HepG2 (cell line): ENCODE measurements around the gene ARHGEF11. TPM values are rescaled to one million over a fixed set of nuclear protein-coding genes. Genes with fewer than 3 reads are reported as not detected.

Experiments used
- ATAC-seq: fragments of 200-7000 bp; cut with Tn5 transposase; 3 replicates; pipeline ENCODE4 v1.9.1; 2020; ENCODE audit warnings: mild to moderate bottlenecking, moderate library complexity
- BruUV-seq: library from RNA; stranded (reverse); fragments of 400-500 nt; replicated peaks from 2 replicates; lab custom pipeline; 2021; lab: Mats Ljungman, UMichigan
- CTCF ChIA-PET: fragments of 300-600 bp; formaldehyde crosslinking; extraction: SDS; loops from one replicate; lab custom pipeline; 2021; ENCODE audit warnings: low total read pairs, inconsistent platforms, low intra/inter-chr PET ratio; lab: Yijun Ruan, JAX
- POLR2A ChIA-PET: fragments of 350-600 bp; sonication (Branson Sonifier 250); formaldehyde crosslinking; loops from one replicate; lab custom pipeline; 2020; ENCODE audit warnings: antibody characterized with exemption, inconsistent platforms; lab: Yijun Ruan, JAX
- DNase-seq: peaks from one replicate; pipeline ENCODE4 v3.0.0-alpha.2; 2015; ENCODE audit warnings: low spot score
- FAIRE-seq: peaks from 3 replicates; lab custom pipeline; 2011; peaks lifted over from hg19 to GRCh38; lab: Jason Lieb, UNC
- H2AFZ ChIP-seq: one replicate; pipeline ENCODE4 v1.6.1; 2011; ENCODE audit warnings: low read length, inconsistent platforms
- H3K27ac ChIP-seq: fragments of 300-600 bp; 3 replicates; pipeline ENCODE4 v1.8.0; 2011; ENCODE audit warnings: mixed run types, mild to moderate bottlenecking, mixed read lengths, low read length, inconsistent platforms; ENCODE audit not compliant: insufficient read depth; ENCODE audit errors: extremely low read length
- H3K27me3 ChIP-seq, 2 experiments: fragments of 200-600 bp in 1 of 2; 2 replicates in 1 of 2; 3 replicates in 1 of 2; pipeline versions ENCODE4 v1.6.0 to v1.8.0; 2011; ENCODE audit warnings: low read length in 2 of 2, mild to moderate bottlenecking in 2 of 2, moderate library complexity in 2 of 2, inconsistent platforms in 1 of 2; ENCODE audit not compliant: insufficient read depth in 2 of 2, control insufficient read depth in 1 of 2
- H3K36me3 ChIP-seq, 2 experiments: fragments of 200-600 bp in 1 of 2; replicated peaks in 1 of 2; 2 replicates in 1 of 2; 3 replicates in 1 of 2; pipeline versions ENCODE4 v1.5.1 to v1.8.0; 2011; ENCODE audit warnings: low read length in 2 of 2, inconsistent platforms in 1 of 2; ENCODE audit not compliant: insufficient read depth in 2 of 2, control insufficient read depth in 1 of 2
- H3K4me1 ChIP-seq: 2 replicates; pipeline ENCODE4 v1.5.1; 2012; ENCODE audit warnings: low read length, inconsistent platforms; ENCODE audit not compliant: insufficient read depth
- H3K4me2 ChIP-seq: 2 replicates; pipeline ENCODE4 v1.6.0; 2011; ENCODE audit warnings: low read depth, low read length, inconsistent platforms
- H3K4me3 ChIP-seq, 3 experiments: fragments of 200-600 bp in 1 of 3; sonication (generic), shearing (Covaris generic) in 1 of 3; replicated peaks in 1 of 3; 2 replicates each; pipeline ENCODE4 v1.5.1; 2011 to 2016; ENCODE audit warnings: low read length in 3 of 3, inconsistent platforms in 2 of 3, low read depth in 2 of 3, mild to moderate bottlenecking in 2 of 3, control low read depth in 1 of 3, mixed read lengths in 1 of 3; ENCODE audit not compliant: insufficient read depth in 1 of 3
- H3K79me2 ChIP-seq: one replicate; pipeline ENCODE4 v1.6.1; 2011; ENCODE audit warnings: low read length, inconsistent platforms; ENCODE audit not compliant: insufficient read depth
- H3K9ac ChIP-seq: 2 replicates; pipeline ENCODE4 v1.6.0; 2011; ENCODE audit warnings: mild to moderate bottlenecking, low read depth, low read length, inconsistent platforms; ENCODE audit not compliant: insufficient read depth
- H3K9me3 ChIP-seq: 2 replicates; pipeline ENCODE4 v1.5.1; 2012; ENCODE audit warnings: mild to moderate bottlenecking, low read length
- H4K20me1 ChIP-seq: 2 replicates; pipeline ENCODE4 v1.6.0; 2011; ENCODE audit warnings: inconsistent platforms, mild to moderate bottlenecking, low read length, moderate library complexity; ENCODE audit not compliant: insufficient read depth
- EHMT2 ChIP-seq: fragments of 200-600 bp; sonication (generic); IDR thresholded peaks from 2 replicates; pipeline ENCODE4 v1.7.0; 2017; ENCODE audit warnings: antibody characterized with exemption, low read depth, low read length, borderline replicate concordance
- KAT2B ChIP-seq: fragments of 150-350 bp; IDR thresholded peaks from 2 replicates; pipeline ENCODE4 v1.6.1; 2014; ENCODE audit warnings: low read depth, low read length, borderline replicate concordance
- MIER3 ChIP-seq: IDR thresholded peaks from 2 replicates; pipeline ENCODE4 v1.6.1; 2016; ENCODE audit warnings: missing compliant biosample characterization, borderline replicate concordance
- MTF1 ChIP-seq: sonication (generic); formaldehyde crosslinking; IDR thresholded peaks from 2 replicates; pipeline ENCODE4 v1.5.0; 2020; ENCODE audit warnings: missing genetic modification reagents
- SIN3B ChIP-seq: fragments of 150-350 bp; IDR thresholded peaks from 2 replicates; pipeline ENCODE4 v1.6.1; 2014; ENCODE audit warnings: low read length
- SKI ChIP-seq: fragments of 450-650 bp; IDR thresholded peaks from one replicate; pipeline ENCODE4 v1.6.1; 2018; ENCODE audit warnings: mild to moderate bottlenecking; ENCODE audit not compliant: partially characterized antibody
- SPEN ChIP-seq: sonication (generic); formaldehyde crosslinking; IDR thresholded peaks from 2 replicates; pipeline ENCODE4 v1.5.1; 2020; ENCODE audit warnings: low read depth, mild to moderate bottlenecking, missing genetic modification reagents
- ZMAT3 ChIP-seq: sonication (generic); formaldehyde crosslinking; conservative IDR thresholded peaks from 2 replicates; pipeline ENCODE4 v1.7.0; 2021; ENCODE audit warnings: missing genetic modification reagents
- ZMYM3 ChIP-seq: sonication (generic); formaldehyde crosslinking; IDR thresholded peaks from 2 replicates; pipeline ENCODE4 v1.5.1; 2020; ENCODE audit warnings: mild to moderate bottlenecking, missing genetic modification reagents
- ZNF18 ChIP-seq: sonication (generic); formaldehyde crosslinking; IDR thresholded peaks from 2 replicates; pipeline ENCODE4 v1.8.0; 2022; ENCODE audit warnings: mild to moderate bottlenecking, missing genetic modification reagents; ENCODE audit not compliant: insufficient replicate concordance
- ZNF253 ChIP-seq: sonication (generic); formaldehyde crosslinking; IDR thresholded peaks from 2 replicates; pipeline ENCODE4 v1.8.0; 2022; ENCODE audit warnings: mild to moderate bottlenecking, missing genetic modification reagents, borderline replicate concordance
- ZNF616 ChIP-seq: sonication (generic); formaldehyde crosslinking; IDR thresholded peaks from 2 replicates; pipeline ENCODE4 v1.5.0; 2020; ENCODE audit warnings: low read depth, mild to moderate bottlenecking, missing genetic modification reagents
- ZNF629 ChIP-seq: sonication (generic); formaldehyde crosslinking; conservative IDR thresholded peaks from 2 replicates; pipeline ENCODE4 v1.5.0; 2020; ENCODE audit warnings: missing genetic modification reagents
- ZNF773 ChIP-seq: sonication (generic); formaldehyde crosslinking; IDR thresholded peaks from 2 replicates; pipeline ENCODE4 v1.4.0; 2020; ENCODE audit warnings: missing genetic modification reagents, borderline replicate concordance
- WGBS: methylation state at CpG from one replicate; pipeline ENCODE4 v1.1.6; 2017; ENCODE audit warnings: low lambda C conversion rate; 5-methylcytosine and 5-hydroxymethylcytosine counted together
- in situ Hi-C: cut with HindIII; loops from 2 replicates; pipeline ENCODE4 v1.10.0; 2017; ENCODE audit warnings: low pct_unique_long_range_greater_than_20kb; ENCODE audit not compliant: extremely low pct_ligation_motif_present
- intact Hi-C: fragments of 100-400 bp; cut with micrococcal nuclease; formaldehyde crosslinking; loops from one replicate; pipeline ENCODE4 v1.10.0; 2022; ENCODE audit not compliant: unreplicated experiment
- polyA plus RNA-seq, 8 experiments: library from polyadenylated mRNA; depleted of rRNA in 3 of 8; stranded (reverse) in 7 of 8; unstranded in 1 of 8; fragments of >200 nt; fragmentation: Illumina TruSeq in 4 of 8; extraction: Trizol in 4 of 8; gene quantifications; 2 replicates each; pipeline versions ENCODE4 v1.2.1 to v1.2.3, GENCODE V29; 2011 to 2016; ENCODE audit warnings: low read depth in 4 of 8, missing spikeins in 1 of 8, mixed read lengths in 1 of 8; ENCODE audit not compliant: insufficient read depth in 1 of 8
- total RNA-seq, 5 experiments: library from RNA; depleted of rRNA; stranded (reverse); fragments of >200 nt; fragmentation: Illumina TruSeq; extraction: Trizol; gene quantifications; 2 replicates each; pipeline ENCODE4 v1.2.3, GENCODE V29; 2016; ENCODE audit warnings: low read depth in 1 of 5
- TF ChIP-seq, protein P1 (sequence below): sonication (generic); formaldehyde crosslinking; IDR thresholded peaks from 2 replicates; pipeline ENCODE4 v1.5.0; 2020; ENCODE audit warnings: mild to moderate bottlenecking, missing genetic modification reagents

ARHGEF11 gene
- total and polyA plus RNA-seq, 2 of the 13 experiments (the other 11 are each of a cell fraction or from before 2014, with no cell fraction given), result 16.5 to 21.2 TPM

- Histone ChIP-seq H3K4me1 (peaks cover 7% of the 10 kb centered on the region), H3K9me3 (no peaks in the 10 kb centered on the region), H2AFZ (no peak overlapping the region), H3K27me3 (no peaks in the 10 kb centered on the region), H3K4me2 (no peak overlapping the region), H3K27ac (no peak overlapping the region), H3K79me2 (peaks cover 3% of the 10 kb centered on the region), H3K36me3 (no peaks in the 10 kb centered on the region; a peak in 1 of 5 replicates), H3K9ac (no peak overlapping the region), H3K4me3 (no peak overlapping the region), H4K20me1 (no peaks in the 10 kb centered on the region; the same call in 1 of the 2 replicates)
- ATAC-seq, result no peak
- DNase-seq, result no peak
- 98% methylated on average over 3 of the region's 3 CpGs for WGBS
- no peak for FAIRE-seq
- no TSS peak for BruUV-seq
- CTCF ChIA-PET, result no interaction called here
- TF ChIP-seq ZNF253 (CRISPR knock-in tag) (no peak), ZNF629 (CRISPR knock-in tag) (peak; percentile 77)
- intact Hi-C loops (no loop called here), in situ Hi-C loops (no loop called here)
- POLR2A ChIA-PET, result no interaction called here
Measured at GRCh38 chr1:156998301-156998700, 47.2 kb downstream of the ARHGEF11 start.

DNA sequence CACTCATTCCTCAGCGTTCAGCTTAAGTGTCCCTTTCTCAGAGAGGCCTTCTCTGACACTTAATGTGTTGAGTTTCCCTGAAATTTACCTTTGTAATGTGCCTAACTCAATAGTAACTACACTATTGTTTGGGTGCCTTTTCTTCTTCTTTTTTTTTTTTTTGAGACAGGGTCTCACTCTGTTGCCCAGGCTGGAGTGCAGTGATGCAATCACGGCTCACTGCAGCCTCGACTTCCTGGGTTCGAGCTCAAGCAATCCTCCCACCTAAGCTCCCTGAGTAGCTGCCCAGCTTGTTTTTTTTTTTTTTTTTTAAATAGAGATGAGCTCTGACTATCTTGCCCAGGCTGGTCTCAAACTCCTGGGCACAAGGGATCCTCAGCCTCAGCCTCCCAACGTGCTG lies 50.1 kb downstream of the ARHGEF11 start:
- H3K27ac ChIP-seq, result no peak overlapping the region
- no TSS peak for BruUV-seq
- no peak overlapping the region for H3K4me3 ChIP-seq
- H4K20me1 ChIP-seq, result no peaks in the 10 kb centered on the region
- in situ Hi-C loops, result no loop called here
- TF ChIP-seq ZNF629 (CRISPR knock-in tag) (no peak), EHMT2 (no peak), ZMAT3 (CRISPR knock-in tag) (no peak), KAT2B (no peak), ZNF18 (CRISPR knock-in tag) (no peak), SPEN (CRISPR knock-in tag) (no peak), ZMYM3 (CRISPR knock-in tag) (no peak), ZNF616 (CRISPR knock-in tag) (no peak), MTF1 (CRISPR knock-in tag) (no peak), SKI (no peak), MIER3 (CRISPR knock-in tag) (no peak), SIN3B (no peak), ZNF773 (CRISPR knock-in tag) (no peak)
- TF ChIP-seq, protein P1, sequence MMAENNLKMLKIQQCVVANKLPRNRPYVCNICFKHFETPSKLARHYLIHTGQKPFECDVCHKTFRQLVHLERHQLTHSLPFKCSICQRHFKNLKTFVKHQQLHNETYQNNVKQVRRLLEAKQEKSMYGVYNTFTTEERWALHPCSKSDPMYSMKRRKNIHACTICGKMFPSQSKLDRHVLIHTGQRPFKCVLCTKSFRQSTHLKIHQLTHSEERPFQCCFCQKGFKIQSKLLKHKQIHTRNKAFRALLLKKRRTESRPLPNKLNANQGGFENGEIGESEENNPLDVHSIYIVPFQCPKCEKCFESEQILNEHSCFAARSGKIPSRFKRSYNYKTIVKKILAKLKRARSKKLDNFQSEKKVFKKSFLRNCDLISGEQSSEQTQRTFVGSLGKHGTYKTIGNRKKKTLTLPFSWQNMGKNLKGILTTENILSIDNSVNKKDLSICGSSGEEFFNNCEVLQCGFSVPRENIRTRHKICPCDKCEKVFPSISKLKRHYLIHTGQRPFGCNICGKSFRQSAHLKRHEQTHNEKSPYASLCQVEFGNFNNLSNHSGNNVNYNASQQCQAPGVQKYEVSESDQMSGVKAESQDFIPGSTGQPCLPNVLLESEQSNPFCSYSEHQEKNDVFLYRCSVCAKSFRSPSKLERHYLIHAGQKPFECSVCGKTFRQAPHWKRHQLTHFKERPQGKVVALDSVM (CRISPR knock-in tag), result no peak
- TF ChIP-seq, all 625 proteins: peak for 0
- Histone ChIP-seq H3K36me3 (peaks cover 1 to 8% of the 10 kb centered on the region in 2 experiments; a peak in 3 of 5 replicates), H3K9me3 (no peaks in the 10 kb centered on the region), H3K4me1 (peaks cover 7% of the 10 kb centered on the region), H3K79me2 (peaks cover under 1% of the 10 kb centered on the region), H3K27me3 (no peaks in the 10 kb centered on the region), H2AFZ (no peak overlapping the region), H3K4me2 (no peak overlapping the region), H3K9ac (no peak overlapping the region)
- ATAC-seq (no peak), DNase-seq (no peak), FAIRE-seq (no peak)
- ChIA-PET POLR2A (no interaction called here), CTCF (no interaction called here)
- intact Hi-C loops, result no loop called here
- 93% methylated on average over 5 of the region's 5 CpGs for WGBS
